GM12801 (cell line): ENCODE data around the gene EML4.

Experiments used
- TF ChIP-seq, protein P1 (sequence below): IDR thresholded peaks from one replicate; pipeline ENCODE4 v1.5.1; 2011; ENCODE audit warnings: control low read depth; ENCODE audit not compliant: insufficient read length; ENCODE audit errors: extremely low read depth

EML4 gene

DNA sequence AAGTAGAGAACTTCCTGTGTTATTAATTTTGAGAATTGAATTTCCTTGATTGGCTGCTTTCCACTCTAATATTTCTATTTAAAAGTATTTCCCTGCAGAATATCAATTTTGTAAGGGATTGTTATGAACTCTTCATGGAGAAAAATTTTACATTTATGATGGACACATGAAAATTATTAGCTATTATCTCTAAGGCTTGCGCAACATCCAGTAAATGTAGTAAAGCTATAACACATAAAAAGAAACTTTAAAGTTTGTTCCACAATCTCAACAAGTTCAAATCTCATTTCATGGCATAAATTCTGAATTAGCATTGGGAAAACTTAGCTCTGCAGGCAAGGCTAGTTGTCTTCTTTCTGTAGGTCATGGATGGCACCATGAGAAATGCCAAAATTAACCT, 4.2 kb upstream of the EML4 start:
- TF ChIP-seq, protein P1, sequence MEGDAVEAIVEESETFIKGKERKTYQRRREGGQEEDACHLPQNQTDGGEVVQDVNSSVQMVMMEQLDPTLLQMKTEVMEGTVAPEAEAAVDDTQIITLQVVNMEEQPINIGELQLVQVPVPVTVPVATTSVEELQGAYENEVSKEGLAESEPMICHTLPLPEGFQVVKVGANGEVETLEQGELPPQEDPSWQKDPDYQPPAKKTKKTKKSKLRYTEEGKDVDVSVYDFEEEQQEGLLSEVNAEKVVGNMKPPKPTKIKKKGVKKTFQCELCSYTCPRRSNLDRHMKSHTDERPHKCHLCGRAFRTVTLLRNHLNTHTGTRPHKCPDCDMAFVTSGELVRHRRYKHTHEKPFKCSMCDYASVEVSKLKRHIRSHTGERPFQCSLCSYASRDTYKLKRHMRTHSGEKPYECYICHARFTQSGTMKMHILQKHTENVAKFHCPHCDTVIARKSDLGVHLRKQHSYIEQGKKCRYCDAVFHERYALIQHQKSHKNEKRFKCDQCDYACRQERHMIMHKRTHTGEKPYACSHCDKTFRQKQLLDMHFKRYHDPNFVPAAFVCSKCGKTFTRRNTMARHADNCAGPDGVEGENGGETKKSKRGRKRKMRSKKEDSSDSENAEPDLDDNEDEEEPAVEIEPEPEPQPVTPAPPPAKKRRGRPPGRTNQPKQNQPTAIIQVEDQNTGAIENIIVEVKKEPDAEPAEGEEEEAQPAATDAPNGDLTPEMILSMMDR = no peak

DNA sequence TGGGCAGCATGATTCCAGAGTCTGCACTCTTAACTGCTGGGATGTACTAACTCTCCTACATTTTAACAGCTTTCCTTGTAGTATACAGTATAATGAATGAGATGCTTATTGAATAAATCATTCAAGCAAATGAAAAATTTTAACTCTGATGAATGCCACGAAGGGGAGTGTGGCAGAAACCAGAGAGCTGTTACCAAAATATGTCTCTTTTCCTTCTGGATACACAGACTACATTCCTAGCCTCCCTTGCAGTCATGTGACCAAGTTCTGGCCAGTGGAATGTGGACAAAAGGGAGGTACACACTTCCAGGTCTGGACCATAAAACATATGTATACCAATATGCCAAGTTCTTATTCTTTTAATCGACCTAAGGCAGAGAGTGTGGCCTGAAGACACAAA, 1.7 kb upstream of the EML4 start:
- TF ChIP-seq, protein P1 = no peak

DNA sequence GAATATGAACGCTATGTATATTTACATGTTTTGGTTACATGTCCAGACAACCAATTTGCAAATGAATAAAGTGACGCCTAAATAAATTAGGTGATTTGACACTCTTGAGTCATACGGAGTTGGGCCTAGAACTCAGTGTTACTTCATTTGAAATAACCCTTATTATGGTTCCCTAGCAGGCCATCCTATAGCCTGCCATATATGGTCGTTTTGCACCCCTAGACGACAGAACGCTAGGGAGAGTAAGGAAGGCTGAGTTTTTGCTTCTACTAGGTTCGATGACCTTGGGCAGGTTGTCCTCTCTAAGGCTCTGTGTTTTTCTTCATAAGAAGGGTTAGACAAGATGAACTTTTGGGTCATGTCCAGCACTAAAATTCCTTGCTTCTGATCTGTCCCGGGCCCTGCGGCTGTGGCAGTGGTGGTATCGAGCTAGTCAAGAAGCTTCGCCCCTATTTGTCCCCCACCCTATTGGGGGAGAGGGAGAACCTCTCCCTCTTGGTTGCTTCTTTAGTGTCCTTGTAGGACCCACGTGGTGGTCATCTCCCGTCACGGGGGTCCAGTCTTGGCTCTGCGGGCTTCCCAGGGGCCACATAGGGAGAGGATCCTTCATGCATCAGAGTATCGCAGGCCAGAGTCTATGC, 574 bp upstream of the EML4 start:
- TF ChIP-seq, protein P1 = no peak

DNA sequence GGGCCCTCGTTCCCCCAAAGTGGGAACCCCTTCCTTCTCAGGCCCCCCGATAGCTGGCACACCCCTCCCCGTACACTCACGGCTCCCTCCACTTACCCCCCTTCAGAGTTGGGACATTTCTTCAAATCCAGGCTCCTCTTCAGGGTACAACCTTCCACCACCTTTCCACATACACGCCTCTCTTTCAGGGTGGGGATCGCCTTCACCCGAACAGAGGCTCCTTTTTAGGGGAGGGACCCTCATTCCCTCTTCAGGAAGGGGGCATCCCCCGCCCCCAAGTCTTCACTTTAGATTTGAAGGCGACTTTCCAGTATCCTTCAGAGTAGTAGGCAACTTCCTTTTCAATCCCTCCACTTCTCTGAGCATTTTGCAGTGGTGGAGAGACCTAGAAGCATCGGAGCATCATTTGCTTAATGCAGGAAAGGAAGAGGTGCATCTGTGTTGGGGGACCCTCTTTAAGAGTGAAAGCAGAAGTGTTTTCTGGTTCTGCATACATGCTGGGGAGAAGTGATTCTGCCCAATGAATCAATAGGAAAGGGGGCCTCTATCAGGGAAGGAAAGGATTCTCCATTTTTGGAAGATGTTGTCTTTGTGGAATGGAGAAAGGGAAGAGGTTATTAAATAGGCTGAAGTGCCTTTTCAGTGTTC, 845 bp downstream of the EML4 start:
- TF ChIP-seq, protein P1 = no peak

DNA sequence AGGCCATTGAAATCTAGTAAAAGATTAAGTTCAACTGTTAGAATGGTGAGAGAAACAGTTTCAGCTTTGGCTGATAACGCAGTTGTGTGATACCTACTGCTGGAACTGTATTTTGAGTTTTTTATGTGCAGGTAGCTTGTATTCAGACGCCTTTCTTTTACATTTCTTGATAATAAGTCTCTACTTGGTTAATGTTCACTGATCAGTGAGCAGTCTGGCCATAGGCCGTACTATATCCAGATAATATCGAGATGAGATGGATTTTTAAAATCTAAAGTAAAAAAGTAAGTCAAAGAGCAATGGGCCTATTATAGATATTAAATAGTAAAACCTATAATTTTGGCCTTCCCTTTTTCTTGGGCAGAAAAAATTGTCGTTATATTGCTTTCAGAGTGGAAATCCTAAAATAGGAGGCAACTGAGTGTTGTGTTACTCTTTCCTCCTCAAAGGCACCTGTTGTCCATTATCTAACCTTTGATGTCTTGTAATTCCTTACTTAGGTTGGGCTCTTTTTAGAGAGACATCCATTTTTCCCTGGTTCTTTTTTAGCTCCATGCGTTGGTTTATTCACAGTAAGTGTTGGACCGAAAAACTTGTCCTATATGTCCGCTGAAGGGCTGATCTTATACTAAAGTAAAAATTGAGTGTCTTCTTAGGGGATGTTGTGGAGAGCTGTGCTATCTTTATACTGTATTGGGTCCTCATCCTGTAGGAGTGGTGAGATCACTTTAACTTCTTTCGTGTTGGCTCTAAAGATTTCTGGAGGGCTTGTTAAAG, 1.7 kb downstream of the EML4 start:
- TF ChIP-seq, protein P1 = no peak

DNA sequence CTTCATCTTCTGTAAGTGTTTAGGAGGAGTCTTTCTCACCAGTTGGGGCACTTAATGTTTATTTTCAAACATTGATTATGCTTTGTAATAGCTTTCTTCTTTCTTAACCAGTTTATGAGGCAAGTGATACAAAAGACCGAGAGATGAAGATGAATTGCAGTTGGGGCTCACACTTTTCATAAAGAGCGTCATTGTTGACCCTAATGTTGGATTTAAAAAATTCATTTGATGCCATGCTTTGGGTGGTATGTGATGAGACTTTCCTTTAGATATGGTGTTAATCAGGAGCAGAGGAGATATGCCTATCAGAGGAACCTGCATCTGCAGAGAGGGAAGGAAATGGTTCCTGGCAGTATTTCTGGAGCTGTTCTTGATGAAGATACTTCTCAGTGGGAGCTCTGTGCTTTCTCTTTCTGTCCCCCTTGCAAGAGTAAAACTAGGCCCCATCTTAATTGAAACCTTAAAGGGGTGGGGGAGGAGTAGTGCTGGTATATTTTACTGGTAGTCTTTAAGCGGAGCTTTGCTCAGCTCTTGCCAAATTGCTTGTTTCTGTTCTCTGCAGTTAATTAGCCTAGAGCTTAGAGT, 2.3 kb downstream of the EML4 start:
- TF ChIP-seq, protein P1 = no peak

DNA sequence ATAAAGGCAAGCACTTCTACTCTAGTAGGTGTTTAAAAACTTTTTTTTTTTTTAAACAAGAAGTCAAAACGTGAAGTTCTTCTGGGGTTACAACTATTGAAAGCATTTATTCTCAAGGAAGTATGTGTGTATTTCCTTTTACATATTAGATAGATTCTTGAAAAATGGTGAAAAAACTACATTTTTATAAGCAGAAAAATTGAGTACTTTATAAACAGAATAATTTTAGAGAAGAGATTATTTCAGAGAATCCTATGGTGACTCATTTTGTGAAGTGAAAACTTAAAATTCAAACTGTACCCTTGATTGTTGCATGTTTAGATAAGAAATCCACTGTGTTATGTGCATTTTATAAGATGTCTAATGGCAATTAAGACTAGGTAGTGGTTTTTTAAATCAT, 2.9 kb downstream of the EML4 start:
- TF ChIP-seq, protein P1 = no peak
